ENCODE data around the gene SETD1B. TPM values are rescaled to one million over a fixed set of nuclear protein-coding genes. Genes with fewer than 3 reads are reported as not detected.
"Not testable (repeated sequence)": the region's sequence is repeated elsewhere in the genome, so short reads cannot be mapped to it uniquely, and the experiment has no call there.

The SETD1B gene
- total RNA-seq, 1 donor: 4.7 TPM

- no peak for TF ChIP-seq CTCF (IDR thresholded peaks at IDR 0.05; ENCODE audit: insufficient read depth, low read depth, low read length)
- peak; percentile 92 for DNase-seq (ENCODE audit: low read depth)
- peak overlapping the region; percentile 25 for H3K4me3 ChIP-seq (ENCODE audit: low read depth, low read length)
Observed at GRCh38 chr12:121861636-121862254, 57.9 kb downstream of the SETD1B start.

- no peak overlapping the region for H3K4me3 ChIP-seq (ENCODE audit: low read depth, low read length)
- TF ChIP-seq CTCF (IDR thresholded peaks at IDR 0.05; ENCODE audit: insufficient read depth, low read depth, low read length): no peak
- DNase-seq (ENCODE audit: low read depth): no peak
Observed at GRCh38 chr12:121866331-121866730, 62.5 kb downstream of the SETD1B start.

- not testable (repeated sequence) for H3K4me3 ChIP-seq (ENCODE audit: low read depth, low read length); DNase-seq (ENCODE audit: low read depth)
Observed at GRCh38 chr12:121869229-121869628, 65.4 kb downstream of the SETD1B start.

- DNase-seq (ENCODE audit: low read depth): no peak
- TF ChIP-seq CTCF (IDR thresholded peaks at IDR 0.05; ENCODE audit: insufficient read depth, low read depth, low read length): no peak
- H3K4me3 ChIP-seq (ENCODE audit: low read depth, low read length): no peak overlapping the region
Observed at GRCh38 chr12:121871467-121871866, 67.7 kb downstream of the SETD1B start.

- DNase-seq (ENCODE audit: low read depth): peak; percentile 99
- TF ChIP-seq CTCF (IDR thresholded peaks at IDR 0.05; ENCODE audit: insufficient read depth, low read depth, low read length): no peak
- no peak overlapping the region for H3K4me3 ChIP-seq (ENCODE audit: low read depth, low read length)
Observed at GRCh38 chr12:121872546-121873215, 68.9 kb downstream of the SETD1B start.

GRCh38 chr12:121873216-121873569, 69.4 kb downstream of the SETD1B start:
- DNase-seq (ENCODE audit: low read depth): peak; percentile 68
- TF ChIP-seq CTCF (IDR thresholded peaks at IDR 0.05; ENCODE audit: insufficient read depth, low read depth, low read length): no peak
- no peak overlapping the region for H3K4me3 ChIP-seq (ENCODE audit: low read depth, low read length)

GRCh38 chr12:121874071-121874470, 70.3 kb downstream of the SETD1B start:
- no peak for TF ChIP-seq CTCF (IDR thresholded peaks at IDR 0.05; ENCODE audit: insufficient read depth, low read depth, low read length)
- no peak overlapping the region for H3K4me3 ChIP-seq (ENCODE audit: low read depth, low read length)
- no peak for DNase-seq (ENCODE audit: low read depth)
